ENCODE results near the gene STAG3. TPM values are rescaled to one million over a fixed set of nuclear protein-coding genes. Genes with fewer than 3 reads are reported as not detected.

Gene STAG3
- total and polyA plus RNA-seq, 2 donors (not counting 1 experiment from before 2014, with no cell fraction given): 24.8 to 33.4 TPM

DNA sequence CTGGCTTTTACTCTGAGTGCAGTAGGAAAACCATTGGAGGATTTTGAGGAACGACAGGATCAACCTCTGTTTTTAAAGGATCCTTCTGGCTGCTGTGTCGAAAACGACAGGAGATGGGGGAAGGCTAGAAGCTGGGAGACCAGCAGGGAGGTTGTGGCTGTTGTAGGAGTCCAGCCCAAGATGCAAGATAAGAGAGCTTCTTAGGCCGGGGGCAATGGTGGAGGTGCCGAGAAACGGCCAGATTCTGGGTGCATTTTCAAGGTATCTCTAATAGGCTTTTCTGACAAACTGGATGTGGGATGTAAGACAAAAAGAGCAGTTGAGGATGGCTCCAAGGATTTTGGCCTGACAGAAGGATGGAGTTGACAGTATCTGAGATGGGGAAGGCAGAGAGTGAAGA lies 31.8 kb downstream of the STAG3 start:
- Histone ChIP-seq H3K4me2 (replicated peaks; ENCODE audit: low read depth, low read length, poor library complexity, severe bottlenecking) (peak overlapping the region; percentile 45), H2AFZ (ENCODE audit: insufficient read depth, low read depth, low read length, poor library complexity, severe bottlenecking) (no peak overlapping the region)
- H3K4me3 Mint-ChIP-seq: peak overlapping the region; percentile 46

DNA sequence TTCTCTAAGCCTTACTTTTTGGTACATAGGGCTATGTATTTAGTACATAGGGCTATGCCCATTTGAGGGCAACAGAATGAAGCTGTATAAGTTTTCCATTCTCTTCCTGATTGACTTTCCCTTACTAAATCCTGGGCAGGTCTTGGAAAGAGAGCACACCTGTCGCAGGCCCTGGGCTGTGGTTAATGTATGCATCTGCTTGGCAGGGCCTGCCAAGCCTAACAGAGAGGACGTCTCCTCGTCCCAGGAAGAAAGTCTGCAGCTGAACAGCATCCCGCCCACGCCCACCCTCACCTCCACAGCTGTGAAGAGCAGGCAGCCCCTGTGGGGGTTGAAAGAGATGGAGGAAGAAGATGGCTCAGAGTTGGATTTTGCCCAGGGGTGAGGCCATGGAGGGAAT lies 33.1 kb downstream of the STAG3 start:
- H3K27me3 Mint-ChIP-seq: no peaks in the 10 kb centered on the region
- no peaks in the 10 kb centered on the region for H3K9me3 Mint-ChIP-seq (ENCODE audit: insufficient read depth)
- Histone ChIP-seq H2AFZ (ENCODE audit: insufficient read depth, low read depth, low read length, poor library complexity, severe bottlenecking) (peak overlapping the region; percentile 43), H3K79me2 (ENCODE audit: control insufficient read depth, insufficient read depth, low read length) (peaks cover 7% of the 10 kb centered on the region), H3K9ac (ENCODE audit: low read length) (peak overlapping the region; percentile 54), H3K4me3 (ENCODE audit: control extremely low read depth in 1 of 5, extremely low read depth in 1 of 5, insufficient read depth in 1 of 5, low read depth in 2 of 5, low read length in 4 of 5) (peak overlapping the region in 3 of 5 experiments; percentile 3 to 47 (median 35)), H3K4me2 (replicated peaks; ENCODE audit: low read depth, low read length, poor library complexity, severe bottlenecking) (peak overlapping the region; percentile 78), H3K36me3 (replicated peaks in 1 of 2; ENCODE audit: control extremely low read depth in 1 of 2, control insufficient read depth in 1 of 2, extremely low read depth in 1 of 2, insufficient read depth in 2 of 2, low read length in 1 of 2) (no peaks in the 10 kb centered on the region), H3K9me3 (ENCODE audit: control extremely low read depth in 1 of 3, control insufficient read depth in 2 of 3, insufficient read depth in 1 of 3, low read length in 2 of 3) (no peaks in the 10 kb centered on the region), H3K27me3 (replicated peaks in 1 of 4; ENCODE audit: control extremely low read depth in 1 of 4, control insufficient read depth in 3 of 4, insufficient read depth in 4 of 4, low read length in 3 of 4) (no peaks in the 10 kb centered on the region), H3K4me1 (ENCODE audit: control insufficient read depth in 2 of 2, insufficient read depth in 2 of 2, low read length in 2 of 2) (peaks cover 54 to 64% of the 10 kb centered on the region in 2 donors), H3K27ac (ENCODE audit: low read length in 2 of 2) (peak overlapping the region; percentile 70 to 72), H4K20me1 (ENCODE audit: control insufficient read depth, insufficient read depth, low read length, poor library complexity, severe bottlenecking) (no peaks in the 10 kb centered on the region)
- ATAC-seq (ENCODE audit: low read depth) (no peak), DNase-seq (no peak)
- intact Hi-C loops (cut with micrococcal nuclease): loop anchor here (5.0 kb wide), 2 partner anchors 34 to 64 kb away; partner anchors contain the start of genes GPC2, LAMTOR4 and STAG3
- CTCF ChIA-PET: interaction anchor here (0.7 to 6.5 kb wide), 10 partner anchors 10 to 197 kb away, joined by 3 to 56 read pairs (median 5); no protein-coding TSS in a partner anchor
- H3K4me3 Mint-ChIP-seq: peak overlapping the region; percentile 88
- H3K4me1 Mint-ChIP-seq: peaks cover 79% of the 10 kb centered on the region
- no peak for TF ChIP-seq EZH2 (IDR thresholded peaks at IDR 0.05; ENCODE audit: borderline replicate concordance, insufficient read depth, low read depth, low read length, poor library complexity, severe bottlenecking)
- TF ChIP-seq, protein P1, sequence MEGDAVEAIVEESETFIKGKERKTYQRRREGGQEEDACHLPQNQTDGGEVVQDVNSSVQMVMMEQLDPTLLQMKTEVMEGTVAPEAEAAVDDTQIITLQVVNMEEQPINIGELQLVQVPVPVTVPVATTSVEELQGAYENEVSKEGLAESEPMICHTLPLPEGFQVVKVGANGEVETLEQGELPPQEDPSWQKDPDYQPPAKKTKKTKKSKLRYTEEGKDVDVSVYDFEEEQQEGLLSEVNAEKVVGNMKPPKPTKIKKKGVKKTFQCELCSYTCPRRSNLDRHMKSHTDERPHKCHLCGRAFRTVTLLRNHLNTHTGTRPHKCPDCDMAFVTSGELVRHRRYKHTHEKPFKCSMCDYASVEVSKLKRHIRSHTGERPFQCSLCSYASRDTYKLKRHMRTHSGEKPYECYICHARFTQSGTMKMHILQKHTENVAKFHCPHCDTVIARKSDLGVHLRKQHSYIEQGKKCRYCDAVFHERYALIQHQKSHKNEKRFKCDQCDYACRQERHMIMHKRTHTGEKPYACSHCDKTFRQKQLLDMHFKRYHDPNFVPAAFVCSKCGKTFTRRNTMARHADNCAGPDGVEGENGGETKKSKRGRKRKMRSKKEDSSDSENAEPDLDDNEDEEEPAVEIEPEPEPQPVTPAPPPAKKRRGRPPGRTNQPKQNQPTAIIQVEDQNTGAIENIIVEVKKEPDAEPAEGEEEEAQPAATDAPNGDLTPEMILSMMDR (IDR thresholded peaks at IDR 0.05): no peak
- 67% methylated on average over 1 of the region's 5 CpGs for WGBS (ENCODE audit: insufficient coverage)
- POLR2A ChIA-PET: interaction anchor here (0.6 to 2.6 kb wide), 7 partner anchors 8 to 49 kb away, joined by 3 to 13 read pairs (median 5); no protein-coding TSS in a partner anchor
- H3K27ac Mint-ChIP-seq: peak overlapping the region; percentile 95

More for the DNA sequence above, 31.8 kb downstream of the STAG3 start:
- Mint-ChIP-seq H3K27ac (peak overlapping the region; percentile 85), H3K27me3 (no peaks in the 10 kb centered on the region), H3K9me3 (ENCODE audit: insufficient read depth) (no peaks in the 10 kb centered on the region), H3K4me1 (peaks cover 66% of the 10 kb centered on the region)
- 89% methylated on average over 6 of the region's 6 CpGs for WGBS (ENCODE audit: insufficient coverage)
- intact Hi-C loops (cut with micrococcal nuclease): no loop called here
- Histone ChIP-seq H3K4me3 (ENCODE audit: control extremely low read depth in 1 of 5, extremely low read depth in 1 of 5, insufficient read depth in 1 of 5, low read depth in 2 of 5, low read length in 4 of 5) (no peak overlapping the region), H3K36me3 (replicated peaks in 1 of 2; ENCODE audit: control extremely low read depth in 1 of 2, control insufficient read depth in 1 of 2, extremely low read depth in 1 of 2, insufficient read depth in 2 of 2, low read length in 1 of 2) (no peaks in the 10 kb centered on the region), H3K4me1 (ENCODE audit: control insufficient read depth in 2 of 2, insufficient read depth in 2 of 2, low read length in 2 of 2) (peaks cover 46 to 56% of the 10 kb centered on the region in 2 donors), H3K9ac (ENCODE audit: low read length) (no peak overlapping the region), H3K27ac (ENCODE audit: low read length in 2 of 2) (no peak overlapping the region), H3K79me2 (ENCODE audit: control insufficient read depth, insufficient read depth, low read length) (peaks cover 7% of the 10 kb centered on the region), H3K9me3 (ENCODE audit: control extremely low read depth in 1 of 3, control insufficient read depth in 2 of 3, insufficient read depth in 1 of 3, low read length in 2 of 3) (no peaks in the 10 kb centered on the region), H4K20me1 (ENCODE audit: control insufficient read depth, insufficient read depth, low read length, poor library complexity, severe bottlenecking) (no peaks in the 10 kb centered on the region), H3K27me3 (replicated peaks in 1 of 4; ENCODE audit: control extremely low read depth in 1 of 4, control insufficient read depth in 3 of 4, insufficient read depth in 4 of 4, low read length in 3 of 4) (no peaks in the 10 kb centered on the region)
- no peak for ATAC-seq (ENCODE audit: low read depth)
- no peak for DNase-seq
- TF ChIP-seq, protein P1 (IDR thresholded peaks at IDR 0.05): no peak
- TF ChIP-seq EZH2 (IDR thresholded peaks at IDR 0.05; ENCODE audit: borderline replicate concordance, insufficient read depth, low read depth, low read length, poor library complexity, severe bottlenecking): no peak
- CTCF ChIA-PET: interaction anchor here (0.6 to 6.5 kb wide), 8 partner anchors 9 to 77 kb away, joined by 3 to 56 read pairs (median 4); no protein-coding TSS in a partner anchor
- POLR2A ChIA-PET: interaction anchor here (0.5 to 2.6 kb wide), 4 partner anchors 13 to 61 kb away, joined by 3 to 13 read pairs (median 4); partner anchors contain the start of gene LAMTOR4
